VCaP (cell line): ENCODE data around the gene OR10A6.

Experiments used
- H3K27ac ChIP-seq: fragments of 450-650 bp; 2 replicates; pipeline ENCODE4 v1.5.1; 2017
- CTCF ChIP-seq: fragments of 450-650 bp; conservative IDR thresholded peaks from 2 replicates; pipeline ENCODE4 v1.5.1; 2017; ENCODE audit warnings: mild to moderate bottlenecking, moderate library complexity

The OR10A6 gene

GRCh38 chr11:7967826-7968225, 36.8 kb upstream of the OR10A6 start:
- no peak overlapping the region for H3K27ac ChIP-seq
- TF ChIP-seq CTCF: no peak

GRCh38 chr11:7967097-7967496, 36.0 kb upstream of the OR10A6 start:
- H3K27ac ChIP-seq: no peak overlapping the region

GRCh38 chr11:7965386-7965785, 34.3 kb upstream of the OR10A6 start, which contains the start of gene NLRP10:
Gene NLRP10, minus strand, starts transcription at chr11:7965447. Its CDS starts 1,952 bp downstream, at chr11:7963495.
- TF ChIP-seq CTCF: no peak
- H3K27ac ChIP-seq: no peak within 1 kb of the TSS

More at GRCh38 chr11:7967097-7967496, 36.0 kb upstream of the OR10A6 start:
- no peak for TF ChIP-seq CTCF

- TF ChIP-seq CTCF: no peak
- H3K27ac ChIP-seq: no peak overlapping the region
These were observed 33.8 kb upstream of the OR10A6 start for GRCh38 chr11:7964873-7965272.

- H3K27ac ChIP-seq: no peak overlapping the region
- no peak for TF ChIP-seq CTCF
These were observed 33.2 kb upstream of the OR10A6 start for GRCh38 chr11:7964261-7964660.

GRCh38 chr11:7955191-7955590, 24.1 kb upstream of the OR10A6 start:
- H3K27ac ChIP-seq: no peak overlapping the region
- no peak for TF ChIP-seq CTCF

GRCh38 chr11:7949934-7950333, 18.9 kb upstream of the OR10A6 start:
- no peak overlapping the region for H3K27ac ChIP-seq
- TF ChIP-seq CTCF: no peak
